GM12892 (cell line): ENCODE results near the gene CFAP91.

Experiments
- POLR2A ChIP-seq: IDR thresholded peaks from 2 replicates; pipeline ENCODE4 v1.6.1; 2011; ENCODE audit warnings: low read depth, low read length, control low read depth
- POLR2AphosphoS5 ChIP-seq: IDR thresholded peaks from 2 replicates; pipeline ENCODE4 v1.6.1; 2011; ENCODE audit warnings: low read depth, low read length, control low read depth
- TAF1 ChIP-seq: IDR thresholded peaks from 2 replicates; pipeline ENCODE4 v1.6.1; 2011; ENCODE audit warnings: low read depth, mild to moderate bottlenecking, control low read depth, low read length, borderline replicate concordance

DNA sequence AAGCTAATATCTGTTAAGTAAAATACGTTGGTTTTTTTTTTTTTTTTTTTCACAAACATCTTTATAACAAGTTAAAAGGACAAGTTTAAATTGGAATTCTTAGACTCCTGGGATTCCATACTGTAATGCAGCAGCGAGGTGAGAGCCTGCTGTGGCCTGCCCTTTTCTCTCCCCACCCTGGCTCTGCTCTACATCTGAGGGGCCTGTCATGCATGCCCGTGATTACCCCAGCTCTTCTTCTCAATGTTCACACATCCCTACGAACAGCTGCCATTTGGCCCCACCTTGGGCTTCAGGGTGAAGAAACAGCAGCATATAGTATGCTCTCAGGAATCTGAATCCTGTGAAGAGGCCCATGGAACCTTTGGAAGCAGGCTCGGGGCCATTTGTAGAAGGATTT, 14.7 kb downstream of the CFAP91 start:
- no peak for TF ChIP-seq TAF1
- no peak for TF ChIP-seq POLR2AphosphoS5
- TF ChIP-seq POLR2A: no peak
